ENCODE results near the gene SGMS2.

The SGMS2 gene

DNA sequence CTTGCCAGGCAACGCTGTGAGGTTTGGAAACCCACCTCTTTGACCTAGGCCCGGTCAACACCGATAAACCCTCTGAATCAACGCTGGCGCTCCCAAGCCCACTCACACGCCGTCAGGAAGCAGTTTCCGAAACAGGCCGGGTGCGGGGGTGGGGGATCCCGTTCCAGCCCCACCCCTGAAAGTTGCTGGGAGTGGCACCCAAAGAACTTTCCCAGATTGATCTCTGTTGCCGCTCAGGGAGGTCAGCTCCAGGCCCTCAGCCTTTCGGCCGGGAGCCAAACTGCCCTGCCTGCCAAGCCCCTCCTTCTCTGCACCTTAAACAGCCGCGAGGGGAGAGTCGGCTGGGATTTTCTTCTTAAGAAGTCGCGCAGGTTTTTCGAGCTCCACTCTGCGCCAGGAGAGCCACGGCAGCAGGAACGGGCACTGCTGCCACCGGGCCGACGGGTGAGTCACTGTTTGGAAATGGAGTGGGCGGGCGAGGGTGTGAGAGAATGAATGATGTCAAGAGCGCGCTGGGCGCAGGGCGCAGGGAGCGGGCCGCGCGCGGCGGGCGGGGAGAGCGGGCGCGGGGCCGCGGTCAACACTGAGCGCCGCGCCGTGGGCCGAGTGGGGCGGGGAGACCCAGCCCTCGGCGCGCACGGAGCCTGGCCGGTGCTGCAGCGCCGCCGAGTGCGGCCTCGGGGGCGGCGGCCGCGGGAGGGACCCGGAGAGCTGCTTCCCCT is at the start of gene SGMS2:
Gene SGMS2 (plus strand): TSS at position 583 of the 722 bp plus-strand sequence. CDS start 70,622 bp downstream, outside the sequence.
- no peak for DNase-seq

DNA sequence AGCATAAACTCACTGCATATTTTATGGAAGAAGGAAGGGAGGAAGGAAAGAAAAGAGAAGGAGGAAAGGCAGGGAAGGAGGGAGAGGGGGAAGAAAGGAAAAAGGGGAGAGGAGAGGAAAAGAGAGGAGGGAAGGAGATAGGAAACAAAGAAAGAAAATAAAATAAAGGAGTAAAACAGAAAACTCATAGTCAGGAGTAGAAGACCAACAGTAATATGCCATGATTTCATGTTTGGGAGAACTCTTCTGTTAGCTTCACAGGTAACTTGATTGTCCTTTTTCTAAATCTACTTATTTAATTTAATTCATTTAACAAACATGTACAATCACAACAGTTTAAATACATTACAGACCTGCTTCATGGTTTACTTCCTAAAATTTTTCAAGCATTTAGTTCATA is 46.8 kb upstream of the SGMS2 start:
- no peak for DNase-seq

DNA sequence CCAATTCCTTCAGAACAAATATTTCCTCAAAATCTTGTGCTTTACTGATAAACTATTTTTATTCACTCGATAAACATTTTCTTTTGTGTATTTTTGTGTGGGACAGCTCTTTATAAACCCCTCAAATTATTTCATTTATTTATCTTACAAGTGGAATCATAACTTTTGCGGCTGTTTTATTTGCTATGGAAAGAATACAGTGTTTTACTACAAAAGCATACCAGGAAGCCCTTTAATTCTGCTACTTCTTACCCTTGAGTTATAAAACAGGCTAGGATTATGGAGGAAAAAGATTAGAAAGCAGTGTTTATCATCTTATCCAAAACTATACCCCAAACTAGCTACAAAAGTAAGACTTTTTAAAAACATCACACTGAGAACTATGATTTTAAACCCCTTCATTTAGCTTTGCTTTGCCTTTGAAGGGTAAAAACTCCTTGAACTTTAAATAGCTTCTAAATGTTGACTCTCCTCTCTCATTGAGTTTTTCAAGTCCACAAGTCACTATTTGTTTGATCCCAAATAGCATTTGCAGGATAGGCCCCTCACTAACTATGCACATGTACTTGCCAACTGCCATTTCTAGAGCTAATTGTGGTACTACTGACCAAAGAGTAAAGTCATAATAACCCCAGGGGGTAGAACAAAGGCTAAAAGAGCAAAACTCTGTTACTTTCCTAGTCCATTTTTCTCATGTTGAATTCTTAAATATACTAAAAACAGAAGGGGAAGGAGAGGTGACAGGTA is 45.8 kb upstream of the SGMS2 start:
- DNase-seq = no peak

DNA sequence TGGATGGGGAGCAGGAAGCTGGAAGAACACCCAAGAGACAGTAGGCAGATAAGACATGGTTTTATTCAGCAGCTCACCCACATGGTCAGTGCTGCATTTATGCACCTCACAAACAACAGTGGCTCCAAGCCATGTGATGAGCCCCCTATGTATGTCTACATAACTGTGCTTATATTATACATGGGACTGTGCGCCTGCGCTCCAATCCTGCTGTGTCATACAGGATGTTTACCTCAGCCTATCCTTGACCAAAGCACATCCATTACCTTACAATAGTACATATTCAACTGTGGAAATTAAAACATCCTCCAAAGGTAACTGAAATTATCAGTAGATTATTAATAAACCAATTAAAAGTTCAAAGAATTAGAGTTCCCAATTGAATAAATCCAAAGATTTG is 44.1 kb upstream of the SGMS2 start:
- no peak for DNase-seq

DNA sequence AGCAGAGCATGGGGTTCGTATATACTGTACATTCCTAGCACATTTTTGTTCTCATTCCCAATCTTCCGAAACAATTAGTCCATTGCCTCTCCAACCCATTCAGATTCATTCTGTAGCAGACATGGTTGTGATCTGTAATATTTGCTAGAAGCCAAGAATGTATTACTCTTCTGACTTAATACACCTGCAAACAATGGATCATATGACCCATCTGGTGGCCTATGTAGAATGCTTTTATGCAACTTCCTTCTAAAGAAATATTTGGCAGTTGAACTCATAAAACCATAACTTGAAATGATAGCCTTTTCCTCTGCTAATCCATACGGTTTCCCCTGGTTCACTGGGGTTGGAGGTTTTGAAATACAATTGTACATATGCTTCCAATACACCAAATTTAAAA is 32.8 kb upstream of the SGMS2 start:
- no peak for DNase-seq

DNA sequence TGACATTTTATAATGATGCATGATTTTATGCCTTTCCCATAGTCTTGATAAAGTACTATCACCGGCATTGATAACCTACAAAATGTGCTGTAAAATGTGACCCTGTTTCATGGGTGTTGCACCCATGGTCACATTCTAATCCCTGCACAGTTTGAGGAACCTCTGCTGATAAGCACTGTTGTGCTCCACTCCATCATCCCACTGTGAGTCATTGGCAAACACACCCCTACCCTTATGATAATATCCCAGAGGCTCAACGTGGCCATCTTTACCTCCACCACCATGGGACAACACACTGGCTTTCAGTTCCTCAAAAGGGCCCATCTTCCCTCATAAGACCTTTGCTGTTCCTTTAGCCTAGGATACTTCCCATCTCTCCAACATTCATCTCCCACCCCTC is 32.0 kb upstream of the SGMS2 start:
- DNase-seq = no peak

DNA sequence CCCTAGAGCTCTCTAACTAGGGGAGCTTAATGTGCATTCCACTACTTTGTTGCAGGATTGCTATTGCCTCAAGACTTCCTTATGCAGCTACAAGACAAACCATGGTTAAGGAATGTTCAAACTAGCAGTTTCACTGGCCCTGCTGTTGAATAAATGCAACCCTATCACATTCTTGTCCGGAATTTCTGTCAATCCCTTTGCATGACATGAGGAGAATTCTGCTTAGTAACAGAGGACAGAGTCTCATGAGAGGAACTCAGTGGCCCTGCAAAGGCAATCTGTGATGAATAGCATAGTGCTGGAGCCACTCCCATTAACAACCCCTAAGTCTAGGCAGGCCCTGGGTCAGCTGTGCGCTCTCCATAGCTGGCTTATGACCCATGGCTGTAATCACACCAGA is 30.7 kb upstream of the SGMS2 start:
- DNase-seq = no peak

DNA sequence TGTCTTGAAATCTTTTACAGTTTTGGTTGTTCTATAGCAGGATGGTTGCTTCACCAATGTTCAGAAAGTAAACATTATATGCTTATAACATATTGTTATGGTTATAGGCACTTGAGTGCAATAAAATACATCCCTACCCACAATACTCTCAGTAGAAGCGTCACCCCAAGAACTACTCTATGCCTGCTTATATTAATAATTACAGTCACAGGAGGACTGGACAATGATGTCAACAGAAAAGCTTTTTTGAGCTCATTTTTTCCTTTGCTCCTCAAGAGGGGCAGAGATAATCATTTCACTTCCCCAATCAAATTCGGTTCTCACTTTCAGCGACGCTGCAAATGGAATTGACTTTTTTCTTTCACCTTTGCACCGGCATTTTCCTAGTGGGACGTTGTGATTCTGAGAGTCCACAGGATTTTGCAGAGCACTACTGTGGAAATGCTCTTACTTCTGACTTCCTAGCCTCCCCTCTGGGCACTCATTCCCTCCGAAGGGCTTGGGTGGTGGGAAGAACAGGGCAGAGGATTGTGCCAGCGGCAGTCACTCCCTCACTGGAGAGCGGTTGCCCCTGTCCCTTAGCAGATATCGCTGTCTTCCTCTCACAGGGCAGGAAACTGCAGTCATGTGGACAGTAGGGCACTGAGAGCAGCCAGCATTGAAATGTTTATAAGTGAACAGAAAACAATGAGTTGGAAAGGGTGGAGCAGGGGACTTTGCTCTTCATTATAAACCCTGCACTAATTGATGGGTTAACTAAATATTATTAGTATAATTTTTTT is 24.9 kb upstream of the SGMS2 start:
- no peak for DNase-seq

DNA sequence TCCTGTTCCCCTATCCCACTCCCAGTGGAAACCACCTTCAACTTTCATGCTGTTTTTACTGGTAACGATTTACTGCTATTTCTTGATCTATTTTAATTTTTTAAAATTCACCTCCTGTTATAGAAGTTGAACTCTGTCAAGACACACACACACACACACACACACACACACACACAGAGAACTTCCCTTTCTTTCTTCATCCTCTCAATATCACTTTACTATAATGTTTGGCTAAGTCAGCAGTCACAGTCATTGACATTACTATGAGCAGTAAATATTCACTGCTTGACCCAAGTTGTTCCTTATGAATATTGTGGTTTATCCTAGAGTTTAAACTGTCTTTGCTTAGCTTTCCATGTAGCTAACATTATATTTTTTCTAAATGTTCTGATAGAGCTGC is 24.0 kb upstream of the SGMS2 start:
- no peak for DNase-seq

DNA sequence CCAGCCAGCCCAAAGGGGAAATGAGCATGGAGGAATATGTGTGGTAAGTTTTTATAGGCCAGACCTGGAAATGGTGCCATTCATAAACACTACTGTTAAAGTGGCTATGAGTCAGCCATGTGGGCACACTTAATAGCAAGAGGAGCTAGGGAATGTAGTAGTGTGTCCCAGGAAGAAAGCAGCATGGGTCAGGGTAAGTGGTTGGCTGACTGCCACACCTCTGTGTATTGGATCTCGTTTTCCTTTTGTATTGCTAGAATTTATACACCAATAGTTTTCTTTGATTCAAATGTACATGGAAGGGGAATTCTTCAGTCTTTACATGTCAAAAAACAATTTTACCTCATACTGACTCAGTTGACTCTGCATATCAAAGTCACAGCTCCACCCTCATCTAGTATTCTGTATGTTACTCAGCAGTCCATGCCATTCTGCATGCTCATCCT is 22.9 kb upstream of the SGMS2 start:
- DNase-seq = no peak

DNA sequence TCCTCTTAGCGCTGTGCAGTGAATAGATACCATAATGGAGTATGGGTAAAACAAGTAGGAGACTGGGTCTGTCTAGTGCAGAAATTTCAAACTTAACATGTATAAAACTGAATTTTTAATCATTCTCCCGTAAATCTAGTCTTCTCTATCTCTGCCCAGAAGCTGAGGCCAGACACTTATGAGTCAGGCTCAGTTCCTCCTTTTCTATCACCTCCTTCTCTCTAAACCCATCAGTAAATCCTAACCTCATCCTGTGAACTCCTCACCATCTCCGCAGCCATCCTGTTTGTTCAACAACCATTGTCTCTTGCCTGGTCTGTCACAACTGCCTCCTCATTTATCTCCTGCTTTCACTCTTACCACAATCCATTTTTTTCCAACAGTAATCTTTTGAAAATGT is 19.8 kb upstream of the SGMS2 start:
- no peak for DNase-seq

DNA sequence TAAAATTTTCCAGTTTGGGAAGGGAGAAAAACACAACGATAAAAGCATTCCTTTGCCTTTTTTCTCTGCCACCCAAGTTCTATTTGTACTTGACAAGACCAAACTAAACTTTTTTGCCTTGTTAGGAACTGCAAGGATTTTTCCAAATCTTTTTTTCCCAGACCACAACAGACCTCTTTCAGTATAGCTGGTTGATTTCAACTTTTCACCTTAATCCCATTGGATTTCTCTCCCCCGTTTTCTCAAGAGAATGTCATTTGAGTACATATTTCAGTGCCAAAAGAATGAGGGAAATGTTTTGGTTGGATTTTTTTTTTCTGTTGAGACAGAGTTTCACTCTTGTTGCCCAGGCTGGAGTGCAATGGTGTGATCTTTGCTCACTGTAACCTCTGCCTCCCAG is 18.5 kb upstream of the SGMS2 start:
- DNase-seq = no peak

DNA sequence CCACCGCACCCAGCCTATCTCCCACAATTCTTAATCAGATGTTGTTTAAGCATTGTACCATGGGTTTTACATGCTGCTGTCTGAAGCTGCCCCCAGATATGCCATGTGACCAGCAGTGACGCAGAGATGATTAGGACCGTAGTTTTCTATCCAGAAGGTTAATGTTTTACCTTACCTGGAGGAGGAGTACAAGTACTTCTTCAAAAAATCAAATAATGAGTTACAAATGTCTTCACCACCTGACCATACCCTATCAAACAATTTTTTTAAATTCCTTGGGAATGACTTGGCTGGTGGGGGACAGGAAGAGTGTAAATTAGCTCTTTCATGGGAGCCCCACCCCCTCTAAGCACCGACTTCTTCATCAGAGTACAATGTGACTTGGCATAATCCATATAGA is 16.2 kb upstream of the SGMS2 start:
- DNase-seq = no peak

DNA sequence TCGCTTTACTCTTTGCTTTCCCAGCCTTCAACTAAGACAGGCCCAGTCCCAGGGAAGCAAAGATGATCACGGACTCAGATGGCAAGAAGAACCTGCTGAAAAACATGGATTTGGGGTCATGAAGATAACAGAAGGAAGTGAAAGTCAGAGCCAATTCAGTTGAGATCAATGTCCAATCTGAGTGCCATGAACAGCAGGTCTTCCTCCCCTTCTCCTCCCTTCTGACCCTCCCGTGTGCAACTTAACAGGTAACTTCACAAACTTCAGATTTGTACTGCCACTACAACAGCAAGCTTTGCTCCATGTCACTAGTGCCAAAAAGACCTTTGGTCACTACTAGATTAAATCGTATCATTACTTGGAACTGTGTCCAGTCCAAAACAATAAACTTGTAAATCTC is 15.5 kb upstream of the SGMS2 start:
- no peak for DNase-seq

DNA sequence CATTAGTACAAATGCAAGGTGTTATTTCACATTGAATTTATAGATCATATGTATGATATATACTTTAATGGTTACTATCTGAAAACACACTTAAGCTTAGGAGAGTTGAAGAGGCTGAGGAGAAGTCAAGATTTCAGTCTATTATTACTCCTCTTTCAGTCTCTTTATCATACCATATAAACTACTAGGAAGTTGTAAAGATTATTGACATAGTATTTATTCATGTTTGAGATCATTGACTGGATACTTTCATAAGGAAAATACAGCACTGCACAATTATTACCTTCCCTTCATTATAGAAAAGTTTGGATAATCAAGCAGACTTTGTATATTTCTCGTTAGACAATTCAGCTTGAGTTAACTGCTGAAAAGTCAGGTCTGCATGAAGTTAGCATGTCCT is 10.0 kb upstream of the SGMS2 start:
- no peak for DNase-seq

DNA sequence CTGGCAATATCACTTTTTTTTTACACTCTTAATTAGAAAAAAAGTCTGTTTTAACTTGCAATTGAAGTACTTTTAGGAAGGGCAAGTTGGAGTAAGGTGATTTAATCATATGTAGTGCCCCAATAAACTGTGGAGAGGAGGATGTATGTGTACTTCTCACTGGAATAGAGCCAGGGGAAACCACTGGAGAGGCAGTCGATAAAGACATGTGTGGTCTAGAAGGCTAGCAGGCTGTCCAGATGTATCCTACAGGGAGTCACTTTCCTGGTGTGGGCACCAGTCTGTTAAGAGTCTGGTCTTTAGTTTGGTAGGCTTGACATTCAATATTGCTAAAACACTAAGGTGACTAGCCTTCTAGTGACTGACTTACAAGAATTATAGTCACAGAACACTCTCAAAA is 9.6 kb upstream of the SGMS2 start:
- no peak for DNase-seq

DNA sequence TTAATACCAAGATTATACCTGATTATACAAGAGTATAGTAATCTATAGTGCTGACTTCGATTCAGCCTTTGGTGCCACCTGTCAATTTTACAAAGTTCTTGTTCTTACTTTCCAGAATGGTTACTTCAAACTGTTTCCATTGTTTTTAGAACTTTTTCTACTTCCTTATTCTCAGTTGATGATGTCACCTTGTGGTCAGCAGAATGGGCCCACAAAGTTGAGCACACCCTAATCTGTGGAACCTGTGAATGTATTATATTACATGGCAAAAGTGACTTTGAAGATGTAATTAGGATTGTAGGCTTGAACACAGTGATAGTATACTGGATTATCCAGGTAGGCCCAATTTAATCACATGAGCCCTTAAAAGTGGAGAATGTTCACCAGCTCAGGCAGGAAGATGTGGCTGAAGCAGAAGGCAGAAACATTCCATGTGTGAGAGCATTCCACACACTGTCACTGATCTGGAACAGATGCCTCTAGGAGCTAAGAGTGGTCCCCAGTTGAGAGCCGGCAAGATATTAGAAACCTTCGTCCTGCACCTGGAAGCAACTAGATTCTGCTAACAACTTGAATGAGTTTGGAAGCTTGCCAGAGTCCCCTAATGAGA is 6.3 kb upstream of the SGMS2 start:
- no peak for DNase-seq

DNA sequence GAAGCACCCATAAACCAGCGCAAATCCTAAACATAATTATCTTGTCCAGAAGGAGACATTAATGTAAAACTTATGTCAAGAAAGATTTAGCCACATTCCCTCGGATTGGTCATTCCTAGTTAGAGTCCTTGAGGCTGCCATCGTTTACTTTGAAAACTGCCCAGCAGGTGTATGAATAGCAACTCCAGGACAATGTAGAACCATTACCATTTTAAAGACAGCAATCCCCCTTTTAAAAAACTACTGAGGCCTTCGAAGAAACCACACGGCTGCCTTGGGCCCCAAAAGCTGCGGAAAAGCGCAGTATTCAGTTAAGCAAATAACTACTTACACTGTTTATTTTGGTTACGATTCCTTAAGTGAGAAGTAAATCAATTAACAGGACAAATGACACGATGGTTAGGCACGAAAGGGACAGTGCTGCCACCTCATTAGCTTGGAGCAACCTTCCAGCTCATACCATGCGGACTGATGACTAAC is 822 bp upstream of the SGMS2 start:
- DNase-seq = no peak

DNA sequence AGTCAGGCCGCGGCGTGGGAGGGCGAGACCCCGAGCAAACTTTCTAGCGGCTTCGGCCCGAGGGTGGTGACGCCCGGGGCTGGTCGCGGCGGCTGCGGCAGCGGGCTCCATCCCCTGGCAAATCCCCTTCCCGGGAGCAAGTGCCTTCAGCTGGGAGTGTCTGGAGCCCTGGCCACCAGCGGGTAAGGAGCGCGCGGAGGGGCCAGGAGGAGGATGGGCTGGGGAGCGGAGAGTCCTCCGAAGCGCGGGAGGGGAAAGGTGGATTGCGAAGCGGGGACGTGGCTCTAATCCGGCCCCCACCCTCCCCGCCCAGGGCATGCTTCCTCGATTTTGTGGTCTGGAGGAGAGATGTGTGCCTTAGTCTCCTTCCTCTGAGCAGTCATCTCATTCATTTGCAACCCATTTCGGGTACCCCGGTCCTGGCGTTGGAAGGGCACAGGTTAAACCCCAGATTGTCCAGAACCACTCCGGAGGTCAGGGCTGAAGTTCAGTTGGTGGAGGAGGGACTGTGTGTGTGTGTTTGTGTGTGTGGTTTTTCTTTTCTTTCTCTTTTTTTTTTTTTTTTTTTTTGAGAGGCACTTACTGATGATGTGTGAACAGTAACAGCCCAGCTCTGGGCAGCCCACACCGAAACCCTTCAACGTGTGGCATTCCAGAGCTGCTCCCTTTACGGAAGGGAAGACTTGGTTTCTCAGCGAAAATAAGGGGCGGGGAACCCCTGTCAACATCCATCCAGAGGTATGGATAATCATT is 516 bp downstream of the SGMS2 start:
- no peak for DNase-seq

DNA sequence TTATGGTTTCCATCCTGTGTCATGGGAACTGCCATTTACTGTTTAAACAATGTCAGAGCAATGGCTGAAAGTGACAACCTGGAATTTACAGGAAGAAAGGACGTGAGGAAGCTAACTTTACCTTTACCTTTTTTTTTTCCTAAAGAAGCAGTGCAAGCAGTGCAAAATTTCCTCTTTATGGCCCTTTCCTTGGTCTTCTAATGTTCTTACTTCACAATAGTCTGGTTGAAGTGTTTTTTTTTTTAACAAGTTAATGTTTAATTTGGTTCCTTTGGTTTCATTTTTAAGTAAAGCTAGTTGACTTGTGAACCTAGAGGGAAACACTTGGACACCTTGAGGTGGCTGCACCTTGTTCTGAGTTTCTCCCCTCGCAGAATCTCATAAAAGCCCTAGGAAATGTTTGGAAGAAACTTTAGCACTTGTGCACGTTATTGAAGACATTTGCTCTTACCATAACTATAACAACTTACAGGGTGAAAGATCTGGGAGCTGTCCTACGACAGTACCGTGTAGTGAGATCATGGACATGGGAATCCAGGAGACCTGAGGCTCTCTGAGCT is 1.8 kb downstream of the SGMS2 start:
- no peak for DNase-seq

DNA sequence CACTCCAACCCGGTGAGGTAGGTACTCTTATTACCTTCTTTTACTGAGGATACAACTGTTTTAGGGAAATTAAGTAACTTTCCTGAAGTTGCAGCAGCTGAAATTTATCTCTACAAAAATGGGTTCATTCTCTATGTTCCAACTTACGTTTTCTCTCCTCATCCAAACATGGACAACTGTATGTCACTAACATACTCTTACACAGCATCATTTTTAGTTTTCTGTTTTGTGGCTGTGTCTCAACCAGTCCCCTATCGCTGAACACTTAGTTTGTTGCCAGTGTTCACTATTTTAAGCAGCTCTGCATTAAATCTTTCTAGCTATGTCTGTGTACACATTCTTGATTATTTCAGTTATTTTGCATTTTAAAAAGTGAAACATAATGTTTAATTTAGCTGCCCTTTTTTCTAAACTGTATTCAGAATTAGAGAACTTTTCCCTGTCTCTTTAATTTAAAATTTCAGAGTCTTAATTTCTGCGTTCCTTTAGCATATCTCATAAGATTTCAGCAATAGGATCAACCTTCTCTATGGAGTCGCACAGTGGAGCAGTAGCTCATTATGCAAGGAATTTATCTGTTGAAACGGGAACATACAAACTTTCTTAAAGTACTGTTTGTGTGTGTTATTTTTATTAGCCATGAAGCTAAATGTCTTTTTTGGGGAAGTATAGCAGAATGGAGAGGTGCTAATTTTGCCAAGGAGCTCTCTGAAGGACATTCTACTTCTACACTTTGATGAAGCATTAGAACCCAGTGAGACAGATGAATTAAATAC is 3.8 kb downstream of the SGMS2 start:
- no peak for DNase-seq
